Limb (tissue), 2 donors: ENCODE data around the gene URM1.

ENCODE experiments used
- DNase-seq, 2 donors: peaks; one replicate each; pipeline ENCODE4 v3.0.0-alpha.2; 2016; ENCODE audit errors: extremely low spot score in 2 of 2

Gene URM1

DNA sequence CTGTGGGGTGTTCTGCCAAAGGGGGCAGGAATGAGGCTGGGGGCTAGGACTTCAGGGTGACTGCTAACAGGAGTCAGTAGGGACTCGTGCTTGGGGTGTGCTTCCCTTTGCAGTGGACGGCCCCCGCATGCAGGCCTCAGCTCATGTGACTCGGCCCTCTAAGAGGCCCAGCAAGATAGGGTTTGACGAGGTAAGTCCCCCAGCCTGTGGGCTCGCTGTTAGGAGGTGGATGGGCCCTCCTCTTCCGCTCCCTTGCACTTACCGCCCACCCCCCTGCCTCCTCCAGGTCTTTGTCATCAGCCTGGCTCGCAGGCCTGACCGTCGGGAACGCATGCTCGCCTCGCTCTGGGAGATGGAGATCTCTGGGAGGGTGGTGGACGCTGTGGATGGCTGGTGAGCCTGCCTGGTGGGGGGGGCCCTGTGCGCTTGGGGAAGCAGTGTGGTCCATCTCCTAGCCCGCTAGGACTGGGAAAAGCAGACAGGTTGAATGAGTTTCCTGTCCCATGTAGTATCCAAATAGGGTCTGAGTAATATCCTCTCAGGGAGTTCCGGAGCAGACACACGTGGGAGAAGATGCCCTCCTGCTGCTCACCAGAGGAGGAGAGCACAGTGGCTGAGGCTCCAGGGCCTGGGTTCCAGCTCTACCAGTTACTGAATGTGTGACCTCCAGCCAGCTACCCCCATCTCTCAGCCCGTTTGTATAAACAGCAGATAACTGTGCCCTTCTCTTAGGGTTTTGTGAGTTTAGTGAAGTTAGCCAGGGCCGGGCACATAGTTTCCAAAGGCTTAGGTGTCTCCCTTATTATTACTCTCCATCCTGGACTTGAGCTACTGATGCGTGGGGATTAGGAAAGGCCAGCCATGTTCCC, 57.7 kb downstream of the URM1 start:
- DNase-seq, result no peak

DNA sequence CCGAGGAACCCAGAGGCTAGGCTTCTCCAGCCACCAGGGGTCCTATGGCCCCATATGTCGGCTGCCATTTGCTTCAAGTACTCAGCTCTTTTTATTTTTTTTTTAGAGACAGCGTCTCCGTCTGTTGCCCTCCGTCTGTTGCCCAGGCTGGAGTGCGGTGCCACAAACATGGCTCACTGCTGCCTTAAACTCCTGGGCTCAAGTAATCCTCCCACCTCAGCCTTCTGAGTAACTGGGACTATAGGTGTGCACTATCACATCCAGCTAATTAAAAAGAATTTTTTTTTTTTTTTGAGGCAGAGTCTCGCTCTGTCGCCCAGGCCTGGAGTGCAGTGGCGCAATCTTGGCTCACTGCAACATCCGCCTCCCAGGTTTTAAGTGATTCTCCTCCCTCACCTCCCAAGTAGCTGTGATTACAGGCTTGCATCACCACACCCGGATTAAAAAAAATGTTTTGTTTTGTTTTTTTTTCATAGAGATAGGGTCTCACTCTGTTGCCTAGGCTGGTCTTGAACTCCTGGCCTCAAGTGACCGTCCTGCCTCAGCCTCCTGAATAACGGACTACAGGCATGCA, 58.4 kb downstream of the URM1 start:
- no peak for DNase-seq

DNA sequence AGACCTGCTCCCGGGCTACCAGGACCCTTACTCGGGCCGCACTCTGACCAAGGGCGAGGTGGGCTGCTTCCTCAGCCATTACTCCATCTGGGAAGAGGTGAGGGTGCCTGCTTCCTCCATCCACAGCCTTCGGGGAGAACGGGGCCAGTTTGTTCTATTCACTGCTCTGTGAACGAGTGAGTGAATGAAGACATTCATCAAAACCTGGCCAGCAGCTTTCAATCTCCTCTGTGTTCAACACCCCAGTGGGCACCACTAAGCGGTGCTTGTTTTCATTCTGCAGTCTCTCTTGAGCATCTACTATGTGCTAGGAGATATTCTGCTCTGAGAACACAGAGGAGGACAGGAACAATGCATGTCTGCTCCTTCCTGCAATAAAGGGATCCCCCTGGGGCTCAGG, 60.0 kb downstream of the URM1 start:
- DNase-seq, result no peak

DNA sequence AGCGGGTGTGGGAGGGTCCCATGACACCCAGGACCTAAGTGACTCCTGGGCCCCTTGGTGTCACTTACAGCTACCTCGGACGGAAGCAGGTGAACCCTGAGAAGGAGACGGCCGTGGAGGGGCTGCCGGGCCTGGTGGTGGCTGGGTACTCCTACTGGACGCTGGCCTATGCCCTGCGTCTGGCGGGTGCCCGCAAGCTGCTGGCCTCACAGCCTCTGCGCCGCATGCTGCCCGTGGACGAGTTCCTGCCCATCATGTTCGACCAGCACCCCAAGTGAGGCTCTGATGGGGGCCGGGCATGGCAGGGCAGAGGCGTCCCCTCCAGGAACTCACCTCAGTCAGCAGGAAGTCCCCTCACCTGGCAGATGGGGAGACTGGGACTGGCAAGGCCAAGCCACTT, 63.2 kb downstream of the URM1 start:
- no peak for DNase-seq

DNA sequence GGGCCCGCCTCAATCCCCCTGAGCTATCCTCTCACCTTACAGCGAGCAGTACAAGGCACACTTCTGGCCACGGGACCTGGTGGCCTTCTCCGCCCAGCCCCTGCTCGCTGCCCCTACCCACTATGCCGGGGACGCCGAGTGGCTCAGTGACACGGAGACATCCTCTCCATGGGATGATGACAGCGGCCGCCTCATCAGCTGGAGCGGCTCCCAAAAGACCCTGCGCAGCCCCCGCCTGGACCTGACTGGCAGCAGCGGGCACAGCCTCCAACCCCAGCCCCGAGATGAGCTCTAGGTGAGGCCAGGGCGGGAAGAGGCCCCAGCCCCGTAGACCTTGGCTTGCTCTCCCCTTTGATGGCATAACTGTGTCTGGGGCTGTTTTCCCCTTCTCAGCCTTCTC, 64.4 kb downstream of the URM1 start:
- DNase-seq, result no peak

DNA sequence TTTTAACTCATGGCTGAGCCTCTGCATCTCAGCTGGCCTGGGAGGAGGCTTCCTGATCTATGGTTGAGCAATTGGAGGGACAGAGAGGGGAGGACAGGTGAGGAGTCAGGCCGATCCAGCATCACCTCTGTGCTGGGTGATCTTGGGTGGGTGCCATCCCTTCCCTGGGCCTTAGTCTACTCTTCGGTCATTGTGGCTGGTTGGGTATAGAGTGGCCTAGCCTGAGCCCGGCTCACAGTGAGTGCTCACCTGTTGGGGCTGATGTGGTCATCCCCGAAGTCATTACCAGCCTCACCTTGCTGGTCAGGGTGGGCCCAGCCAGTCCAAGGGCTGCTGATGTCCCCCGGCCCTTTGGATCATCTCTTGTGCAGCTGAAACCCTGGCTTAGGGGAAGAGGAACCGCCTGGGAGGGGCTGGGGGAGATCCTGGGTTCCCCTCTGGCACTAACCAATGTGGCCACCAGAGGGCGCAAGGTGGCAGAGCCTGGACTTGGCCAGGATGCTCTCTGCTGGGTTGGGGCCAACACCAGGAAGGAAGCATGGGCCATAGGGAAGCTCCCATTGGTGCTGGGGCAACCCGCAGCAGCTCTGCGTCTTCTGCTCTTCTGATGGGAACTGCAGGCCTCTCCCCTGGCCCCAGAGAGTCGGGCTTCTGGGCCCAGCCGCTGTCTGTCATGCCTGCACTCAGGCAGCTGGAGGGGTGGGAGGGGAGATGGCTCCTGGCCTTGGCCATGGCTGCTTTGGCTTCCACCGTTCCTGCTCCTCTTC, 67.4 kb downstream of the URM1 start:
- DNase-seq, result peak; percentile 68 to 89

DNA sequence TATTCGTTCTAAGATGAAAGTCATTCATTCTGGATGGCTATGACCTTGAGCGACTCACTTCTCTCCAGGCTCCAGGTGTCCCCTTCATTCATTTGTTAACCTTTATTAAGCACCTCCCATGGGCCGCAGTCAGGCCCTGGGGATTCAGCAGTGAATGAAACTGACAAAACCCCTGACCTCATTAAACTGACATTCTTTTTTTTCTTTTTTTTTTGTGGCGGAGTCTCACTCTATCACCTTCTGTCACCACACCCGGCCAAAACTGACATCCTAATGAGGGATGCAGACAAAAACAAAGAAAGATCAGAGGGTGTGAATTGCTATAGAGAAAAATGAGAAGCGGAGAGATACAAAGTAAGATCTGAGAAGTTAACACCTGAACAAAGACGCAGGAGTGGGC, 68.1 kb downstream of the URM1 start:
- DNase-seq, result no peak
